Measurements from ENCODE around the gene PIEZO1. TPM values are rescaled to one million over a fixed set of nuclear protein-coding genes. Genes with fewer than 3 reads are reported as not detected.

The PIEZO1 gene
- total and polyA plus RNA-seq, 8 donors = 16.3 to 255 (median 31.8) TPM

DNA sequence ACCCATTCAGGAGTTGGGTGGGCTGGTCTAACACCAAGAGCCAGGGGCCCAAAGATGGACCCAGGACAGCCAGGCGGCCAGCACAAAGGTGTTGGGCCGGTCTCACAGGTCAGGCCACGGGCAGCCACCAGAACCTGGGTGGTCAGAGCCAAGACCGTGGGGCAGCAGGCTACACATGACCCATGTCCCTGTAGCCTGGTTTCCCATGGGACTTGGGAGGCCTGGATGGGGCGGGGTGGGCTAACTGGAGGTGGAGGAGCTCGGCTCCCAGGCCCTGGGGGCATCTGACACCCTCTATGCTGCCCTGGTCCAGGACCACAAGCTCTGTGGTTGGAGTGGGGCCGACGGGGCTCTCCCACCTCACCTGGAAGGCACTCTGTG is 61.5 kb downstream of the PIEZO1 start:
- intact Hi-C loops (cut with DNase I) = no loop called here

DNA sequence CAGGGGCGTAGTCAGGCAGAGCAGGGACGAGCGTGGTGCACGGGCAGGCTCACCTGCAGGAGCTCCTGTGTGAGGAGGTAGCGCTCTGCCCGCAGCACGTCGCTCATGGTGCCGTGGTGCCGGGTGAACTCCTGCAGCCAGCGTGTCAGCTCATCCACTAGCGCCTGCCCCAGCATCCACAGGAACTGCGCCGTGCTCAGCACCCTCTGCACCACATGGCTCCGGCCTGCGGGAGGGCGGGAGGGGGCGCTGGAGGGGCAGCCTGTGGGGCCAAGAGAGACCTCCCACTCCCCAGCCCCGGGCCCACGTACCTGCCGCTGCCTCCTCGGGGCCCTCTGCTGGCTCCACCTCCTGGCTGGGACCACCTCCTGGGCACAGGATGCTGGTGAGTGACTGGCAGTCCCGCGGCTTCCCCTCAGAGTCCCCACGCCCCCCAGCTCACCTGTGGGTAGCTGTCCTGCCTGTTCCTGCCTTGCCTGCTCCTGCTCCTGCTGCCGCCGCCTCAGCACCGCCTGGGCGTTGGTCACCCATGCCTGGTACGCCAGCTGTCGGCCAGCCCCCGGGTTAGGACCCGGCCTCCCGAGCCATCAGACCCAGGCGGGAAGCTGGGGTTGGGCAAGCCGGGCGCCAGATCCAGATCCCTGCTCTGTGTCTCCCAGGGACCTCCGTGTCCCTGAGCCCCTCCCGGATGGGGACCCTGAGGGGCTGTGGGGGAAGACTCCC is 62.1 kb downstream of the PIEZO1 start:
- Histone ChIP-seq H3K4me1 (no peaks in the 10 kb centered on the region), H3K36me3 (peaks cover 0 to 12% (median 0%) of the 10 kb centered on the region in 3 donors), H3K4me3 (no peak overlapping the region), H3K9me3 (no peaks in the 10 kb centered on the region), H3K27ac (no peak overlapping the region), H3K27me3 (no peaks in the 10 kb centered on the region)
- DNase-seq = no peak
- WGBS, 2 donors = 87 to 89% methylated on average over 37 to 39 of the region's 39 CpGs
- ATAC-seq = no peak
- TF ChIP-seq, protein P1, sequence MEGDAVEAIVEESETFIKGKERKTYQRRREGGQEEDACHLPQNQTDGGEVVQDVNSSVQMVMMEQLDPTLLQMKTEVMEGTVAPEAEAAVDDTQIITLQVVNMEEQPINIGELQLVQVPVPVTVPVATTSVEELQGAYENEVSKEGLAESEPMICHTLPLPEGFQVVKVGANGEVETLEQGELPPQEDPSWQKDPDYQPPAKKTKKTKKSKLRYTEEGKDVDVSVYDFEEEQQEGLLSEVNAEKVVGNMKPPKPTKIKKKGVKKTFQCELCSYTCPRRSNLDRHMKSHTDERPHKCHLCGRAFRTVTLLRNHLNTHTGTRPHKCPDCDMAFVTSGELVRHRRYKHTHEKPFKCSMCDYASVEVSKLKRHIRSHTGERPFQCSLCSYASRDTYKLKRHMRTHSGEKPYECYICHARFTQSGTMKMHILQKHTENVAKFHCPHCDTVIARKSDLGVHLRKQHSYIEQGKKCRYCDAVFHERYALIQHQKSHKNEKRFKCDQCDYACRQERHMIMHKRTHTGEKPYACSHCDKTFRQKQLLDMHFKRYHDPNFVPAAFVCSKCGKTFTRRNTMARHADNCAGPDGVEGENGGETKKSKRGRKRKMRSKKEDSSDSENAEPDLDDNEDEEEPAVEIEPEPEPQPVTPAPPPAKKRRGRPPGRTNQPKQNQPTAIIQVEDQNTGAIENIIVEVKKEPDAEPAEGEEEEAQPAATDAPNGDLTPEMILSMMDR (IDR thresholded peaks at IDR 0.05) = no peak
- intact Hi-C loops (cut with DNase I) = no loop called here
- FAIRE-seq = no peak

More for the DNA sequence above, 61.5 kb downstream of the PIEZO1 start:
- H3K27me3 ChIP-seq = no peaks in the 10 kb centered on the region
- H3K4me3 ChIP-seq = no peak overlapping the region
- 76 to 95% methylated on average over 7 to 8 of the region's 8 CpGs for WGBS, 2 donors
- H3K4me1 ChIP-seq = no peaks in the 10 kb centered on the region
- TF ChIP-seq, protein P1 (IDR thresholded peaks at IDR 0.05) = no peak
- DNase-seq (no peak), FAIRE-seq (no peak), ATAC-seq (no peak)
- no peaks in the 10 kb centered on the region for H3K9me3 ChIP-seq
- peaks cover 0 to 12% (median 0%) of the 10 kb centered on the region in 3 donors for H3K36me3 ChIP-seq
- no peak overlapping the region for H3K27ac ChIP-seq

DNA sequence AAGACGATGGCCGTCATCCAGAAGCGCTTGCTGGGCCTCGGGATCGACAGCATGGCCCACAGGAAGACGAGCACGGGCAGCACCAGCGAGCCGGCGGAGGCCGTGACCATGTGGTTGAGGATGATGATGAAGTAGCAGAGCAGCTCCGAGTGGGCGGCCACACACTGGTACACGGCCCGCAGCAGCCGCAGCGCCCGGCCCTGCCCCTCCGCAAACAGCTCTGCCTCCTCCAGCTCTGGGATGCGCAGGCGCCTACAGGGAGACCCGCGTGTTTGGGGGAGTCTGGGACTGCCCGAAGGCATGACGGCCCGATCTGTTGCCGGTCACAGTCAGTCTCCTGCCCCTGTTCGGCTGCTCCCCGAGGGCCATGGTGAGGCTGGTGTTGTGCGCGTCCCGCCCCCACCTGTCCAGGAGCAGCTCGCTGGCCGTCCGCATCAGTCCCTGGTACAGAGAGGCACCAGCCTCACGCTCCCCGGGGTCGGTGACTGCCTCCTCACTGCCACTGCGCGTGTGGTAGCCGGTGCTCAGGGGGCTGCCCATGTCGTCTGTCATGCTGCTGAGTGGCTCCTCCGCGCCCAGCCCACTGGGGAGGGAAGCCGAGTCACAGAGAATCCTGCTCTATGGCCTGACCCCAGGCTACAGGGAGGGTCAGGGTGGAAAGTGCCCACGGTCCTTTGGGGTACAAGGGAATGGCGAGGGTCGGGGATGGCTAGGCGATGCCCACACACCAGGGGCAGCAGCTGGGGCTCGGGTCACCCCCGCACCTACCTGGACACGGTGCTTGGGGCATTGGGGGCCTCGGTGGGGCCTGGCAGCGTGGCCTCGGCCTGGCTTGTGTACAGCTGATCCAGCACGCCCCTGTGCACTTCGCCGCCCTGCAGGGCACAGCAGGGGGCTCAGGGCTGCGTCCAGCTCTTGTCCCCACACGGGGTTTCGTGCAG is 62.9 kb downstream of the PIEZO1 start:
- no peak for DNase-seq
- no peaks in the 10 kb centered on the region for H3K4me1 ChIP-seq
- ATAC-seq = no peak
- no peak overlapping the region for H3K4me3 ChIP-seq
- no peaks in the 10 kb centered on the region for H3K9me3 ChIP-seq
- TF ChIP-seq, protein P1 (IDR thresholded peaks at IDR 0.05) = no peak
- H3K27ac ChIP-seq = no peak overlapping the region
- 94 to 96% methylated on average over 61 of the region's 61 CpGs for WGBS, 2 donors
- no peaks in the 10 kb centered on the region for H3K27me3 ChIP-seq
- no peak for FAIRE-seq
- peaks cover 0 to 12% (median 0%) of the 10 kb centered on the region in 3 donors for H3K36me3 ChIP-seq
- intact Hi-C loops (cut with DNase I) = no loop called here

DNA sequence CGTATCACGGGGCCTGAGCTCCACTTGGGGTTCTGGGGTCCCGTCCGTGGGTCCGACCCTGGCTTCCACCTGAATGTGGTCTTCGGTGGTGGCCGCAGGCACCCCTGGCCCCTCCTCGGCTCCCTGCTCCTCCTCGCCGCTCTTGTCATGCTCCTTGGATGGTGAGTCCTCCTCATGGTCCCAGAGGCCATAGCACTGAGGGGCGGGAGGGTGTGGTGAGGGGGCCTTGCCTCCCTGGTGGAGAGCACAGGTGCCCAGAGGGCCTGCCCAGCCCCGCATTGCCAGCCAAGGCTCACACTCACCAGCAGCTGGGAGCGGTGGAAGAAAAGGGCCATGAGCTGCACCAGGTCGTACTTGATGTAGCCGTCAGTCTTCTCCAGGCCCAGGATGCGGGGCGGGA is 63.8 kb downstream of the PIEZO1 start:
- H3K36me3 ChIP-seq = peaks cover 0 to 18% (median 0%) of the 10 kb centered on the region in 3 donors

More for the DNA sequence above, 63.8 kb downstream of the PIEZO1 start:
- no peaks in the 10 kb centered on the region for H3K27me3 ChIP-seq
- TF ChIP-seq, protein P1 (IDR thresholded peaks at IDR 0.05) = no peak
- ATAC-seq (no peak), DNase-seq (no peak), FAIRE-seq (no peak)
- WGBS, 2 donors = 94 to 98% methylated on average over 17 of the region's 17 CpGs
- no peaks in the 10 kb centered on the region for H3K9me3 ChIP-seq
- no peak overlapping the region for H3K27ac ChIP-seq
- H3K4me1 ChIP-seq = no peaks in the 10 kb centered on the region
- no peak overlapping the region for H3K4me3 ChIP-seq
- intact Hi-C loops (cut with DNase I) = no loop called here

Measured in pancreas (tissue), 10 donors.